Cardiac muscle cell (in vitro differentiated cells and primary cell): Measurements from ENCODE around the gene LYZL1. TPM values are rescaled to one million over a fixed set of nuclear protein-coding genes. Genes with fewer than 3 reads are reported as not detected.

Source experiments
- DNase-seq, 2 donors: peaks; one replicate each; pipeline versions ENCODE4 v3.0.0 to v3.0.0-alpha.2; 2010 to 2017; ENCODE audit warnings: low read depth in 1 of 2, low spot score in 1 of 2
- H3K27ac ChIP-seq: fragments of 200-600 bp; sonication (generic); 2 replicates; pipeline ENCODE4 v1.5.1; 2016
- H3K27me3 ChIP-seq: fragments of 200-600 bp; sonication (generic); 2 replicates; pipeline ENCODE4 v1.6.0; 2016; ENCODE audit warnings: control low read depth
- H3K36me3 ChIP-seq: fragments of 200-600 bp; sonication (generic); 2 replicates; pipeline ENCODE4 v1.5.1; 2016; ENCODE audit warnings: control low read depth
- H3K4me1 ChIP-seq: fragments of 200-600 bp; sonication (generic); 2 replicates; pipeline ENCODE4 v1.8.1; 2017; ENCODE audit warnings: low read depth, mild to moderate bottlenecking, mixed run types
- H3K4me3 ChIP-seq: fragments of 200-600 bp; sonication (generic); 2 replicates; pipeline ENCODE4 v1.5.1; 2016; ENCODE audit warnings: mild to moderate bottlenecking
- H3K9me3 ChIP-seq: fragments of 200-600 bp; sonication (generic); 2 replicates; pipeline ENCODE4 v1.5.1; 2017; ENCODE audit warnings: low read depth, mild to moderate bottlenecking, control low read depth
- polyA plus RNA-seq: library from polyadenylated mRNA; unstranded; fragments of >200 nt; fragmentation: Nextera tagmentation; extraction: Ambion mirVana; gene quantifications from 2 replicates; pipeline ENCODE4 v1.2.1, GENCODE V29; 2016
- total RNA-seq: library from RNA; depleted of rRNA; stranded (reverse); fragments of >200 nt; gene quantifications from 2 replicates; pipeline ENCODE4 v1.2.3, GENCODE V29; 2016
- TF ChIP-seq, protein P1 (sequence below): IDR thresholded peaks from 2 replicates; pipeline ENCODE4 v1.5.1; 2012; ENCODE audit warnings: low read depth, mild to moderate bottlenecking, low read length

LYZL1 gene
- total and polyA plus RNA-seq, 2 experiments from 2014 or later, result 0.17 TPM; not detected in 1

DNA sequence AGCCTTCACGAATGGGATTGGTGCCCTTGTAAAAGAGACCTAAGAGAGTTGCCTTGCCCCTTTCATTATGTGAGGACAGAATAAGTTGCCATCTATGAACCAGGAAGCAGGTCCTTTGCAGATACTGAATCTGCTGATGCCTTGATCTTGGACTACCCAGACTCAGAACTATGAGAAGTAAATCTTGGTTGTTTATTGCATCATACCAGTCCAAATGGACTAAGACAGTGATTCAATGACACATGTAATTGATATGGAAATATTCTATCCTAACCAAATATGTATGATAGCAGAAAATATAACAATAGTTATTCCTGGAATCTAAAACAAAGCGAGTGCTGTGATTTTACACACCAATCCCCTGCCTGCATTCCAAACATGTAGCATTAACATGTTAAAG is 17.0 kb upstream of the LYZL1 start:
- TF ChIP-seq, protein P1, sequence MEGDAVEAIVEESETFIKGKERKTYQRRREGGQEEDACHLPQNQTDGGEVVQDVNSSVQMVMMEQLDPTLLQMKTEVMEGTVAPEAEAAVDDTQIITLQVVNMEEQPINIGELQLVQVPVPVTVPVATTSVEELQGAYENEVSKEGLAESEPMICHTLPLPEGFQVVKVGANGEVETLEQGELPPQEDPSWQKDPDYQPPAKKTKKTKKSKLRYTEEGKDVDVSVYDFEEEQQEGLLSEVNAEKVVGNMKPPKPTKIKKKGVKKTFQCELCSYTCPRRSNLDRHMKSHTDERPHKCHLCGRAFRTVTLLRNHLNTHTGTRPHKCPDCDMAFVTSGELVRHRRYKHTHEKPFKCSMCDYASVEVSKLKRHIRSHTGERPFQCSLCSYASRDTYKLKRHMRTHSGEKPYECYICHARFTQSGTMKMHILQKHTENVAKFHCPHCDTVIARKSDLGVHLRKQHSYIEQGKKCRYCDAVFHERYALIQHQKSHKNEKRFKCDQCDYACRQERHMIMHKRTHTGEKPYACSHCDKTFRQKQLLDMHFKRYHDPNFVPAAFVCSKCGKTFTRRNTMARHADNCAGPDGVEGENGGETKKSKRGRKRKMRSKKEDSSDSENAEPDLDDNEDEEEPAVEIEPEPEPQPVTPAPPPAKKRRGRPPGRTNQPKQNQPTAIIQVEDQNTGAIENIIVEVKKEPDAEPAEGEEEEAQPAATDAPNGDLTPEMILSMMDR, result no peak
- Histone ChIP-seq H3K9me3 (no peaks in the 10 kb centered on the region), H3K27me3 (no peaks in the 10 kb centered on the region), H3K27ac (no peak overlapping the region), H3K36me3 (no peaks in the 10 kb centered on the region), H3K4me1 (peaks cover 4% of the 10 kb centered on the region), H3K4me3 (no peak overlapping the region)
- DNase-seq, result no peak

DNA sequence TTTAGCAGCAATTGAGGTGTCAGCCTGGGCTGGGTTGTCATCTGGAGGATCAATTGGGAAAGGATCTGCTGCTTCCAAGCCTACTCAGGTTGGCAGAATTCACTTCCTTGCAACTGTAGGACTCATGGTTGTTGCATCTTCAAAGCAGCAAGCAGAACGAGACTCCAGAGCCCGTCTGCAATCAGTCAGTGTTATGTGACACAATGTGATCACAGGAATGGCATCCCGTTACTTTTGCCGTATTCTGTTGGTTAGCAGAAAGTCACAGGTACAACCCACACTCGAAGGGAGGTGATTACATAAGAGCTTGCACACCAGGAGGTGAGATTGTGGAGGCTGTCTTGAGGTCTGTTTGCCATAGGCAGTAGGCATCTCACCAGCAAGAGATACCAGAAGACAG is 15.4 kb upstream of the LYZL1 start:
- Histone ChIP-seq H3K4me3 (no peak overlapping the region), H3K9me3 (no peaks in the 10 kb centered on the region), H3K27me3 (no peaks in the 10 kb centered on the region), H3K4me1 (peaks cover 10% of the 10 kb centered on the region), H3K36me3 (no peaks in the 10 kb centered on the region), H3K27ac (no peak overlapping the region)
- no peak for DNase-seq
- TF ChIP-seq, protein P1, result no peak

DNA sequence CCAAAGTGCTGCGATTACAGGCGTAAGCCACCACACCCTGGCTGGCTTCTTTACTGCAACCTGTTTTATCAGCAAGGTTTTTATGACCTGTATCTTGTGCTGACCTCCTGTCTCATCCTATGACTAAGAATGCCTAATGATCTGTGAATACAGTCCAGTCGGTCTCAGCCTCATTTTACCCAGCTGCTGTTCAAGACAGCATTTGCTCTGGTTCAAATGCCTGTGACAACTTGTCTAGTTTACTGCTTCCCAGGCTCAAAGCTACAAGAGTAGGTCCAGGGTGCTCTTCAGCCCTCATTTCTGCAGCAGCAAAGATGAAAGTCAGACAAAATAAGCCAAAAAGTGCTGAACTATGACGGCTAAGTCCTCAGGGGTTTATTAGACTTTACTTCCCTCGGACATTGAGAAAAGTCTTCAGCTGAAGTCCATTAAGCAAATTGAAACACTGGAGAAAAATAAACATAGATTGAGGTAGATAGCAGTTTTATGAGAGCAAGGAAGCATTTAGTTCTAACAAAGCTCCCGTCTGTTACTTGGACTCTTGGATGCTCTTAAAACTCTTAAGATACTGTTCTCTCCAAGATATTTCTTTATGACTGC is 12.5 kb upstream of the LYZL1 start:
- TF ChIP-seq, protein P1, result no peak
- Histone ChIP-seq H3K36me3 (no peaks in the 10 kb centered on the region), H3K27me3 (no peaks in the 10 kb centered on the region), H3K9me3 (no peaks in the 10 kb centered on the region), H3K4me1 (peaks cover 10% of the 10 kb centered on the region), H3K4me3 (no peak overlapping the region), H3K27ac (no peak overlapping the region)
- DNase-seq, result no peak

DNA sequence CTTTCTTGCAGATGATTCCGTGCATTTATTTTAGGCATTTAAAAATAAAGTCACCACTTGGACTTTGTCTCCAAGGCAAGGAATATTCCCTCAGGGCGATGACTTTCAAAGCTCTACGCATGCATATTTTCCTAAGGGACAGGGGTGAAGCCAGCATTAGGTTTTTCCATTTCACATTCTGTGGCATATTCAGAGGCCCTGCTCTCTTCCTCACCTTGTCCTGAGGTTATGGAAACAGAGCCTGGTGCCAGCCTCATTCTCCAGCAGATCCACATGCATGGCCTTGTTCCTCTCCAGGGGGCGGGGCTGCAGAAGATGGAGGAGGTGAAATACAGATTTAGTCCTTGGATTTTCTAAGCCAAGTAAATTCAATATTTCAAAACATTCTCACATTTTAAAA is 11.6 kb upstream of the LYZL1 start:
- Histone ChIP-seq H3K27me3 (no peaks in the 10 kb centered on the region), H3K4me3 (no peak overlapping the region), H3K36me3 (no peaks in the 10 kb centered on the region), H3K9me3 (no peaks in the 10 kb centered on the region), H3K4me1 (peaks cover 10% of the 10 kb centered on the region), H3K27ac (no peak overlapping the region)
- TF ChIP-seq, protein P1, result no peak
- DNase-seq, result no peak

DNA sequence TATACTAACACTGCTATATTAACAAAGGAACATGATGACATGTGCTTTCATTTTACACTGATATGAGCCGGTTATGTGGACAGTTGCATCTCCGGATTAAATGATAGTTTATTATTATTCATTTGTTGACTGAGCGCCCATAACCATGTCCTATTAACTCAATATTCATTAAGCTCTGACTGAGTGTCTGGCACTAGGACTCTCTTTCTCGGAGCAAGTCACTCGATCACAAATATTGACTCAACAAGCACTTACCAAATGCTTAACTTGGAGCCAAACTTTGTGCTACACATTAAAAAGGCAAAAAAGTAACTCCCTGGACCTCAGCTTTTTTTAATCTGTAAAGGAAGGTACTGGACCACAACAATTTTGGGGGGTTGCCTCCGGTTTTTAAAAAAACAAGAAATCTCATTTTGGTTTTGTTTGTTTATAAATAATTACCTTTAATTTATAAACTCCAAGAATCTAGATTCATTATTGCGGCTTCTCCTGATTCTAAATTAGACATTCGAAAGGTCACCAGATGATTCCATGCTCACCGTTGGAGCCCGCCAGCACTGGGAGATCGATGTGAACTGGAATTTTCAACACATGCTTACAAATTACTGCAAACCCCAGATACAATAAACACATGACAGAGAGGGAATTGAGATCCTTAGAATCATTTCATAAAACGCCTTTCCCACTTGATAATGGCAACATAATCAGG is 8.9 kb upstream of the LYZL1 start:
- H3K4me1 ChIP-seq, result peaks cover 10% of the 10 kb centered on the region
- H3K4me3 ChIP-seq, result no peak overlapping the region
- TF ChIP-seq, protein P1, result no peak
- no peaks in the 10 kb centered on the region for H3K27me3 ChIP-seq
- no peak for DNase-seq
- no peaks in the 10 kb centered on the region for H3K36me3 ChIP-seq
- H3K27ac ChIP-seq, result no peak overlapping the region
- no peaks in the 10 kb centered on the region for H3K9me3 ChIP-seq
